Body of pancreas (tissue), 4 donors: ENCODE measurements around the gene TMEM182.

Experiments
- POLR2A ChIP-seq, 3 donors: fragments of 450-650 bp; IDR thresholded peaks; one replicate each; pipeline ENCODE4 v1.6.1; 2016; ENCODE audit warnings: antibody characterized with exemption in 3 of 3, mild to moderate bottlenecking in 2 of 3
- TF ChIP-seq, protein P1 (sequence below), 7 experiments: fragments of 450-650 bp in 4 of 7; fragments of 200-600 bp in 3 of 7; sonication (generic) in 3 of 7; IDR thresholded peaks; one replicate each; pipeline ENCODE4 v1.5.1; 2016 to 2019; ENCODE audit warnings: antibody characterized with exemption in 7 of 7

DNA sequence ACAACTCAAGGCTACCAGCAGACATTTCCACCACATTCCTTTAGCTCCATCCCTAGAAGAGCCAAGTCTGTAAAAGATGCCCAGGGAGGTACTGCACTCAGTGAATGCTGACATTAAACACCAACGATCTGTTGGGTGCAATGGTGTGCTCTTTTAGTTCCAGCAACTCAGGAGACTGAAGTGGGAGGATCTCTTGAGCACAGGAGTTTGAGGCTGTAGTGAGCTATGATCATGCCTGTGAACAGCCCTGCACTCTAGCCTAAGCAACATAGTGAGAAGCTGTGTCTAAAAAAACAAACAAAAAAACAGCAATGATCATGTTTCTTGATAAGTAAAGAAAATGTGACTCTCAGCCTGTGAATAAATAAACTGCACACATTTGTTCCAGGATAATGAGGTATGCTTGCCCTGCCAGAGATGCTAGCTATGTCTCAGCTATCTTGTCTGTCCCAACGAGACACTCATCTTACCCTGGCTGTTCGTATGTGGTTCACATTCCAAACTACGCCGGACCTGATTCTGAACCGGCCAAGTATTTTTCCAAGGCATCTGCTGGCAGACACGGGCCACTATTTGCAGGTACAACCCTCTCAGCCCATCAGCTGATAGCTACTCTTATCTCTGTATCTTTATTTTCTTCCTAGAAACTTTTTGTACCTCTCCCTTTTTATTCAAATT lies 21.8 kb downstream of the TMEM182 start:
- TF ChIP-seq, protein P1, sequence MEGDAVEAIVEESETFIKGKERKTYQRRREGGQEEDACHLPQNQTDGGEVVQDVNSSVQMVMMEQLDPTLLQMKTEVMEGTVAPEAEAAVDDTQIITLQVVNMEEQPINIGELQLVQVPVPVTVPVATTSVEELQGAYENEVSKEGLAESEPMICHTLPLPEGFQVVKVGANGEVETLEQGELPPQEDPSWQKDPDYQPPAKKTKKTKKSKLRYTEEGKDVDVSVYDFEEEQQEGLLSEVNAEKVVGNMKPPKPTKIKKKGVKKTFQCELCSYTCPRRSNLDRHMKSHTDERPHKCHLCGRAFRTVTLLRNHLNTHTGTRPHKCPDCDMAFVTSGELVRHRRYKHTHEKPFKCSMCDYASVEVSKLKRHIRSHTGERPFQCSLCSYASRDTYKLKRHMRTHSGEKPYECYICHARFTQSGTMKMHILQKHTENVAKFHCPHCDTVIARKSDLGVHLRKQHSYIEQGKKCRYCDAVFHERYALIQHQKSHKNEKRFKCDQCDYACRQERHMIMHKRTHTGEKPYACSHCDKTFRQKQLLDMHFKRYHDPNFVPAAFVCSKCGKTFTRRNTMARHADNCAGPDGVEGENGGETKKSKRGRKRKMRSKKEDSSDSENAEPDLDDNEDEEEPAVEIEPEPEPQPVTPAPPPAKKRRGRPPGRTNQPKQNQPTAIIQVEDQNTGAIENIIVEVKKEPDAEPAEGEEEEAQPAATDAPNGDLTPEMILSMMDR (IDR thresholded peaks at IDR 0.05), result no peak
- no peak for TF ChIP-seq POLR2A (IDR thresholded peaks at IDR 0.05)
